Retinal pigment epithelial cell (primary cell): ENCODE results near the gene LINC00237.

Experiments
- DNase-seq: peaks from one replicate; pipeline ENCODE4 v3.0.0-alpha.2; 2010; ENCODE audit warnings: low read depth
- H3K4me3 ChIP-seq: 2 replicates; pipeline ENCODE4 v1.5.1; 2011; ENCODE audit warnings: mild to moderate bottlenecking, low read length, control low read depth, moderate library complexity
- TF ChIP-seq, protein P1 (sequence below): conservative IDR thresholded peaks from 2 replicates; pipeline ENCODE4 v1.5.1; 2011; ENCODE audit warnings: low read depth, low read length, control low read depth, inconsistent platforms

The LINC00237 gene

DNA sequence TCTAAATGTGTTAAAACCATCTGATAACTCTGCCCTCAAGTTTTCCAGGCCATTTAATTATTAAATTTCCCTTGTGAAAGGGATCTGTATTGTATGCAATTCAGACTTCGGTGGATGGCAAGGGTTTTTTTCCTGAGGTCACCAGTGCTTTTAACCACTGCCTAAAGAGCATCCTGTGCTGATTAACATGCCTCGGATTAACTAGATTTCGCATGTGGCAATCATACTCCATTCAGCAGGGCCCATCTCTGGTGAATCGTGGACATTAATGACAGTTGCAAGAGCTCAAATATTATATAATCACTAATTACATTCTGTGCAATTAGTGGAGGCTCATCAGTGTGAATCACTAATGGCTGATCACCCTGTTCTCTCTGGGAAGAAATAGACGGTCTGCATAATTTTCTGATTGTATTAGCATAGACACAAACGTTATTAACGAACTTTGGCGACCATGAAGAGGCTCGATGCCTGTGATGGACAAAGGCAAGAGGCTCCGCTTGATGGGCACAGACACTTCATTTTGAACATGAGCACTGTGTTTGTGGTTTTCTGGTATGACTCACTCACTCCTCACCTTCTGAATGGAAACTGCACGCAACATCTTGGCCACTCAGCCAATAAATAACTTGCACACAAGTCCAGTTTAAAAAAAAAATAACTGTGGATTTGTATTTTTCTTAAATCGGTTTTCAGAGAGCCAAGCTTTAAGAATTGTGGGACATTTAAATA lies 31.4 kb downstream of the LINC00237 start:
- no peak overlapping the region for H3K4me3 ChIP-seq
- no peak for DNase-seq
- TF ChIP-seq, protein P1, sequence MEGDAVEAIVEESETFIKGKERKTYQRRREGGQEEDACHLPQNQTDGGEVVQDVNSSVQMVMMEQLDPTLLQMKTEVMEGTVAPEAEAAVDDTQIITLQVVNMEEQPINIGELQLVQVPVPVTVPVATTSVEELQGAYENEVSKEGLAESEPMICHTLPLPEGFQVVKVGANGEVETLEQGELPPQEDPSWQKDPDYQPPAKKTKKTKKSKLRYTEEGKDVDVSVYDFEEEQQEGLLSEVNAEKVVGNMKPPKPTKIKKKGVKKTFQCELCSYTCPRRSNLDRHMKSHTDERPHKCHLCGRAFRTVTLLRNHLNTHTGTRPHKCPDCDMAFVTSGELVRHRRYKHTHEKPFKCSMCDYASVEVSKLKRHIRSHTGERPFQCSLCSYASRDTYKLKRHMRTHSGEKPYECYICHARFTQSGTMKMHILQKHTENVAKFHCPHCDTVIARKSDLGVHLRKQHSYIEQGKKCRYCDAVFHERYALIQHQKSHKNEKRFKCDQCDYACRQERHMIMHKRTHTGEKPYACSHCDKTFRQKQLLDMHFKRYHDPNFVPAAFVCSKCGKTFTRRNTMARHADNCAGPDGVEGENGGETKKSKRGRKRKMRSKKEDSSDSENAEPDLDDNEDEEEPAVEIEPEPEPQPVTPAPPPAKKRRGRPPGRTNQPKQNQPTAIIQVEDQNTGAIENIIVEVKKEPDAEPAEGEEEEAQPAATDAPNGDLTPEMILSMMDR: no peak

DNA sequence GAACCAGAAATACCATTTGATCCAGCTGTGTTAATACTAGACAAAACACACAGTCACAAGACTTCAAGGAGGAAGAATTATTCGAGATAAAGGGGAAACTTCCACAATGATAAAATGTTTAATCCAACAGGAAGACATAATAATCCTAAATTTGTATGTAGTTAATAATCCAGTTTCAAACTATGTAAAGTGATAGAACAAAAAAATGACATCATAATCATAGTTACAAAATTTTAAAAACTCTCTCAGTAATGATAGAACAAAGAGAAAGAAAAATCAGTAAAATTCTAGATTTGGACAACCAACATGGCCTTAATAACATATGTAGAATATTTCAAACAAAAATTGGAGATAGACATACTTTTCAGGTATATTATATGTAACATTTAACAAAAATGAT lies 38.9 kb downstream of the LINC00237 start:
- DNase-seq: no peak
- TF ChIP-seq, protein P1: no peak
- no peak overlapping the region for H3K4me3 ChIP-seq

DNA sequence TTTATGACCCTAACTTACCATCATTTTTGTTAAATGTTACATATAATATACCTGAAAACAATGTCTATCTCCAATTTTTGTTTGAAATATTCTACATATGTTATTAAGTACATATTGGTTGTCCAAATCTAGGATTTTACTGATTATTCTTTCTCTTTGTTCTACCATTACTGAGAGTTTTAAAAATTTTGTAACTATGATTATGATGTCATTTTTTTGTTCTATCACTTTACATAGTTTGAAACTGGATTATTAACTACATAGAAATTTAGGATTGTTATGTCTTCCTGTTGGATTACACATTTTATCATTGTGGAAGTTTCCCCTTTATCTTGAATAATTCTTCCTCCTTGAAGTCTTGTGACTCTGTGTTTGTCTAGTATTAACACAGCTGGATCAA lies 41.2 kb downstream of the LINC00237 start:
- TF ChIP-seq, protein P1: no peak
- no peak for DNase-seq
- no peak overlapping the region for H3K4me3 ChIP-seq

DNA sequence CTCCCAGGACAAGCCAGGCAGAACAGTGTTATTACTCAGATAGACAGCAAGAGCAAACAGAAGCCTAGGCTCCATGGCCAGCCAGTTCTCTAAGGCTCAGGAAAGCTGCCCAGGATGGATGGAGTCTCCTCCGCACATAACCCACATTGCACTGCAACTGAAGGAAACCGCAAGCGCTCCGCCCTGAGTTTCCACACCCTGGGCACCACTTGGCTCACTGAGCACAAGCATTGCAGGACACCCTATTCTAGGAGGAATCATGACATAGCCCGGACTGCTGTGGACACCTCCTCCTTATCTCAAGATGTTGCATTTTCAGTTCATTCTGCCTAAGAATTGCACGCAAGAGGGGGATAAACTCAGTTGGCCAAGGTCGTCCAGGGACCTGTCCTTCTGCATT lies 42.9 kb downstream of the LINC00237 start:
- H3K4me3 ChIP-seq: no peak overlapping the region
- DNase-seq: no peak
- TF ChIP-seq, protein P1: no peak

DNA sequence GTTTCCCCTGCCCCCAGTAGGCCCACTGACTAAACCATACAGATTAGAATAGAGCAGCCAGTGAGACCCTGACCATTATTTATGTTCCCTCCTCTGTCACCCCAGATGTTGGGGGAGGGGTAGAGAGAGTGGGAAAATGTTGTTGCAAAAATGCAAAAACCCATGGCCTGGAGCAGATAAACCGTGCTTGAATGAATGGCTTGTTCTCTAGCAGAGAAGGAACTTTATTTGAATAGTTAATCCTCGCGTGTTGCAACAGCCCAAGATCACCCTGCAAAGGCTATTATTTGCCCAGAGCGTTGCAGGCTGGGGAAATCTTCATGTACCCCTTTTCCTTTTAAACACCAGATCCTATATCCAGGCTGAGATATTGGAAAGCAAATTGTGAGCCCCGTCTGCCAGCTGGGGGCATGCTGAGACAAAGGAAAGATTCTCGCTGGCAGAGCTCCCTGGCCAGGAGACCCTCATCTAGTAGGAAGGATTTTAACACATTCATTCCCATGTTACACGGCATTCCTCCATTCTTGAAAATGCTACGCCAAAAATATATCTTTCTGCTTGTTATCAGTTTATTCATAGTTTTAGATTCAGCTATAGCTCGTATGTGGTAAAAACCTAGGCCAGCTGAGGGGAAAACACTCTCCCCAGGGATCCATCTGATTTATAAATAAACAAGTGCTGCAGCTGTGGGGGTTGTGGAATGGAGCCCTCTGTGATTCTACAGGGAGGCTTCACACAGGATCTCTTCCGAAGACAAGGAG lies 53.0 kb downstream of the LINC00237 start:
- DNase-seq: no peak
- TF ChIP-seq, protein P1: no peak
- H3K4me3 ChIP-seq: no peak overlapping the region

DNA sequence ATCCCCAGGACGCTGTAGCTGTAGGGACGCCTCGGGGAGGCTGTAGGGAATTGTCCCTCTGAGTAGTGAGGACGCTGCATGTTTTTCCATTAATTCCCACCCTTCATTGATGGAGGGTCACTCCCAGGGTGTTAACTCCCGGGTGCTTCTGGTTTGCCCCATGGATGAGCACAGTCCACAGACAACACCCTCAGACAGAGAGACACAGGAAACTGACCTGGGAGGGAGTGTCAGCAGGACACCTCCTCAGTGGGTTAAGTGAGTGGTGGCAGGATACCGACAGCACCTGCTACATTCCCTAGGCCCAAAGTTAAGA lies 53.5 kb downstream of the LINC00237 start:
- H3K4me3 ChIP-seq: no peak overlapping the region
- TF ChIP-seq, protein P1: no peak
- no peak for DNase-seq

DNA sequence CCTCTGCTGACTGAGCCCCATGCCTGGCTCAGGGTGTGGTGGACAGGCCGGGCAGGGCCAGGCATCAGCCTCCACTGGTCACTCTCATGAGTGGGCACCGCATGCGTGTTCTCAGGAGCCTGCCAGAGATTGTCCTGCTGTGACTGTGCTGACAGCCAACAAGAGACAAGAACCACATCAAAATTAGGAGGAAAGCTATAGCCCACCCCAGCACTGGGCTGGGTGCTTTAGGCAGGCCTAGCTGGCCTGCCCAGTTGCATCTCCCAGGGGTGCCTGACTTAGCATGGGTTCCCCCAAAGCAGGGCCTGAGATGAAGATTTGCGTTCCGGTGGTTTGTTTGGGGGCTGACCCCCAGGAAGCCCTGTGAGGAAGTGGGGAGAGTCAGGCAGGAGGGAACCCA lies 53.9 kb downstream of the LINC00237 start:
- TF ChIP-seq, protein P1: no peak
- no peak overlapping the region for H3K4me3 ChIP-seq
- DNase-seq: no peak
